ENCODE data around the gene SIVA1.
A peak's percentile ranks its signal among the peaks of the same experiment; 100 is the strongest.

Gene SIVA1

GRCh38 chr14:104798300-104799243 lies 45.6 kb downstream of the SIVA1 start:
- peak; percentile 3 for FAIRE-seq

GRCh38 chr14:104799244-104800014 lies 46.5 kb downstream of the SIVA1 start:
- peak; percentile 91 for FAIRE-seq

- no peak for FAIRE-seq
Measured at GRCh38 chr14:104800015-104800770, 47.2 kb downstream of the SIVA1 start.

GRCh38 chr14:104800771-104801519 lies 48.0 kb downstream of the SIVA1 start, which contains the start of gene ZBTB42:
Gene ZBTB42 (plus strand): TSS chr14:104801101. CDS start chr14:104801198, 97 bp downstream.
- no peak for FAIRE-seq

- FAIRE-seq = no peak
Measured at GRCh38 chr14:104801520-104802393, 48.8 kb downstream of the SIVA1 start.

- FAIRE-seq = no peak
Measured at GRCh38 chr14:104802394-104803184, 49.6 kb downstream of the SIVA1 start.

GRCh38 chr14:104803280-104803911 lies 50.4 kb downstream of the SIVA1 start:
- no peak for FAIRE-seq

- no peak for FAIRE-seq
Measured at GRCh38 chr14:104803912-104804410, 51.0 kb downstream of the SIVA1 start.

- no peak for FAIRE-seq
Measured at GRCh38 chr14:104804481-104805325, 51.8 kb downstream of the SIVA1 start.

GRCh38 chr14:104805326-104805678 lies 52.4 kb downstream of the SIVA1 start:
- no peak for FAIRE-seq

GRCh38 chr14:104805941-104806624 lies 53.1 kb downstream of the SIVA1 start:
- no peak for FAIRE-seq

- no peak for FAIRE-seq
Measured at GRCh38 chr14:104806625-104807465, 53.9 kb downstream of the SIVA1 start.

GRCh38 chr14:104808456-104808855 lies 55.5 kb downstream of the SIVA1 start:
- no peak for FAIRE-seq

Measured in G401.6 (cell line).